Trophoblast cell (in vitro differentiated cells and primary cell): ENCODE measurements around the gene TMPRSS7.
A peak's percentile ranks its signal among the peaks of the same experiment; 100 is the strongest.

Experiments
- DNase-seq, 2 donors: peaks; one replicate each; pipeline ENCODE4 v3.0.0-alpha.2; 2016
- H2AFZ ChIP-seq: 2 replicates; pipeline ENCODE4 v1.6.1; 2013; ENCODE audit warnings: low read length, moderate library complexity, mild to moderate bottlenecking; ENCODE audit not compliant: insufficient read depth, poor library complexity
- H2AK5ac ChIP-seq: 2 replicates; pipeline ENCODE4 v1.6.1; 2013; ENCODE audit warnings: mild to moderate bottlenecking, low read length
- H2BK120ac ChIP-seq: 2 replicates; pipeline ENCODE4 v1.6.1; 2013; ENCODE audit warnings: low read length, mild to moderate bottlenecking, moderate library complexity; ENCODE audit not compliant: insufficient read depth, poor library complexity
- H2BK12ac ChIP-seq: 2 replicates; pipeline ENCODE4 v1.6.1; 2013; ENCODE audit warnings: mild to moderate bottlenecking, low read length, moderate library complexity
- H2BK5ac ChIP-seq: 2 replicates; pipeline ENCODE4 v1.6.1; 2013; ENCODE audit warnings: low read length, low read depth, moderate library complexity, mild to moderate bottlenecking; ENCODE audit not compliant: poor library complexity
- H3K14ac ChIP-seq: 2 replicates; pipeline ENCODE4 v1.6.1; 2013; ENCODE audit warnings: mild to moderate bottlenecking, low read length
- H3K18ac ChIP-seq: 2 replicates; pipeline ENCODE4 v1.6.1; 2013; ENCODE audit warnings: mild to moderate bottlenecking, low read length
- H3K23ac ChIP-seq: 2 replicates; pipeline ENCODE4 v1.6.1; 2013; ENCODE audit warnings: low read length
- H3K27ac ChIP-seq: 2 replicates; pipeline ENCODE4 v1.5.1; 2013; ENCODE audit warnings: low read depth, mild to moderate bottlenecking, inconsistent platforms, low read length, moderate library complexity
- H3K27me3 ChIP-seq: 2 replicates; pipeline ENCODE4 v1.6.1; 2013; ENCODE audit warnings: inconsistent platforms, mild to moderate bottlenecking, low read length, moderate library complexity; ENCODE audit not compliant: insufficient read depth
- H3K36me3 ChIP-seq, 2 experiments: 1 replicate in 1 of 2; 2 replicates in 1 of 2; pipeline ENCODE4 v1.6.1; 2013; ENCODE audit warnings: low read length in 2 of 2, mild to moderate bottlenecking in 2 of 2, moderate library complexity in 1 of 2; ENCODE audit not compliant: insufficient read depth in 2 of 2, control insufficient read depth in 1 of 2
- H3K4ac ChIP-seq: 2 replicates; pipeline ENCODE4 v1.6.1; 2013; ENCODE audit warnings: low read depth, mild to moderate bottlenecking, low read length, moderate library complexity
- H3K4me1 ChIP-seq, 2 experiments: 1 replicate in 1 of 2; 2 replicates in 1 of 2; pipeline ENCODE4 v1.6.1; 2013; ENCODE audit warnings: low read length in 2 of 2, mild to moderate bottlenecking in 2 of 2, moderate library complexity in 1 of 2; ENCODE audit not compliant: insufficient read depth in 2 of 2, control insufficient read depth in 1 of 2
- H3K4me2 ChIP-seq: 2 replicates; pipeline ENCODE4 v1.6.1; 2013; ENCODE audit warnings: inconsistent platforms, mild to moderate bottlenecking, low read length, moderate library complexity
- H3K4me3 ChIP-seq: 2 replicates; pipeline ENCODE4 v1.5.1; 2013; ENCODE audit warnings: mild to moderate bottlenecking, low read depth, low read length, inconsistent platforms
- H3K79me1 ChIP-seq: one replicate; pipeline ENCODE4 v1.6.1; 2013; ENCODE audit warnings: low read length
- H3K79me2 ChIP-seq: 2 replicates; pipeline ENCODE4 v1.6.1; 2013; ENCODE audit warnings: low read length, mild to moderate bottlenecking; ENCODE audit not compliant: control insufficient read depth, insufficient read depth, poor library complexity
- H3K9ac ChIP-seq: 2 replicates; pipeline ENCODE4 v1.6.1; 2013; ENCODE audit warnings: mild to moderate bottlenecking, low read length
- H3K9me3 ChIP-seq: 2 replicates; pipeline ENCODE4 v1.6.1; 2013; ENCODE audit warnings: low read depth, mild to moderate bottlenecking, control low read depth, inconsistent platforms, low read length; ENCODE audit not compliant: insufficient read depth
- H4K12ac ChIP-seq: 2 replicates; pipeline ENCODE4 v1.6.1; 2013; ENCODE audit warnings: low read depth, mild to moderate bottlenecking, low read length, moderate library complexity
- H4K8ac ChIP-seq: 2 replicates; pipeline ENCODE4 v1.6.1; 2013; ENCODE audit warnings: low read depth, mild to moderate bottlenecking, low read length, moderate library complexity
- H4K91ac ChIP-seq: one replicate; pipeline ENCODE4 v1.6.1; 2013; ENCODE audit warnings: low read depth, mild to moderate bottlenecking, low read length, moderate library complexity
- WGBS: extraction: QIAGEN DNeasy Blood & Tissue Kit; methylation state at CpG from one replicate; pipeline ENCODE4 v1.1.7; 2013; ENCODE audit warnings: missing lambda C conversion rate; ENCODE audit not compliant: insufficient read length, insufficient coverage; ENCODE audit errors: extremely low coverage; 5-methylcytosine and 5-hydroxymethylcytosine counted together

Gene TMPRSS7

GRCh38 chr3:112114576-112115160, 80.1 kb downstream of the TMPRSS7 start:
- no peaks in the 10 kb centered on the region for H3K4me1 ChIP-seq
- DNase-seq: no peak
- no peak overlapping the region for H4K12ac ChIP-seq
- H3K79me2 ChIP-seq: no peaks in the 10 kb centered on the region
- no peak overlapping the region for H2BK12ac ChIP-seq
- H4K91ac ChIP-seq: no peak overlapping the region
- H3K9me3 ChIP-seq: no peaks in the 10 kb centered on the region
- H3K27me3 ChIP-seq: no peaks in the 10 kb centered on the region
- H3K9ac ChIP-seq: no peak overlapping the region
- H3K18ac ChIP-seq: no peak overlapping the region
- H4K8ac ChIP-seq: no peak overlapping the region
- no CpG with 5 or more reads among the region's 6 CpGs for WGBS
- no peak overlapping the region for H2AK5ac ChIP-seq
- H2AFZ ChIP-seq: no peak overlapping the region
- H3K27ac ChIP-seq: no peak overlapping the region
- H3K4ac ChIP-seq: no peak overlapping the region
- H3K79me1 ChIP-seq: no peaks in the 10 kb centered on the region
- H3K14ac ChIP-seq: no peak overlapping the region
- H3K36me3 ChIP-seq: peaks cover 6 to 14% of the 10 kb centered on the region in 2 experiments
- H3K23ac ChIP-seq: no peak overlapping the region
- no peak overlapping the region for H3K4me3 ChIP-seq
- no peak overlapping the region for H3K4me2 ChIP-seq
- H2BK5ac ChIP-seq: no peak overlapping the region
- H2BK120ac ChIP-seq: no peak overlapping the region

GRCh38 chr3:112115161-112115739, 80.7 kb downstream of the TMPRSS7 start:
- Histone ChIP-seq H2AK5ac (no peak overlapping the region), H4K91ac (no peak overlapping the region), H3K27me3 (no peaks in the 10 kb centered on the region), H3K4me3 (no peak overlapping the region), H3K79me1 (no peaks in the 10 kb centered on the region), H3K9ac (no peak overlapping the region), H2BK5ac (no peak overlapping the region), H3K4ac (no peak overlapping the region), H3K9me3 (no peaks in the 10 kb centered on the region), H2BK120ac (no peak overlapping the region), H3K18ac (no peak overlapping the region), H4K12ac (no peak overlapping the region), H3K23ac (no peak overlapping the region), H3K79me2 (no peaks in the 10 kb centered on the region), H4K8ac (no peak overlapping the region), H3K4me1 (no peaks in the 10 kb centered on the region), H2BK12ac (no peak overlapping the region), H2AFZ (no peak overlapping the region), H3K4me2 (no peak overlapping the region), H3K14ac (no peak overlapping the region), H3K36me3 (peaks cover 7 to 14% of the 10 kb centered on the region in 2 experiments), H3K27ac (no peak overlapping the region)
- no CpG with 5 or more reads among the region's 6 CpGs for WGBS
- peak; percentile 93 to 94 for DNase-seq

GRCh38 chr3:112115806-112116383, 81.4 kb downstream of the TMPRSS7 start:
- Histone ChIP-seq H3K79me1 (no peaks in the 10 kb centered on the region), H3K18ac (no peak overlapping the region), H2BK12ac (no peak overlapping the region), H3K9me3 (no peaks in the 10 kb centered on the region), H2AFZ (no peak overlapping the region), H3K27ac (no peak overlapping the region), H2BK5ac (no peak overlapping the region), H2AK5ac (no peak overlapping the region), H3K4me1 (no peaks in the 10 kb centered on the region), H2BK120ac (no peak overlapping the region), H3K36me3 (peaks cover 7 to 14% of the 10 kb centered on the region in 2 experiments), H3K79me2 (no peaks in the 10 kb centered on the region), H3K4me3 (no peak overlapping the region), H3K14ac (no peak overlapping the region), H3K27me3 (no peaks in the 10 kb centered on the region), H3K23ac (no peak overlapping the region), H4K12ac (no peak overlapping the region), H4K8ac (no peak overlapping the region), H3K4me2 (no peak overlapping the region), H3K4ac (no peak overlapping the region), H3K9ac (no peak overlapping the region), H4K91ac (no peak overlapping the region)
- no CpG with 5 or more reads among the region's 6 CpGs for WGBS
- no peak for DNase-seq

GRCh38 chr3:112116748-112117186, 82.2 kb downstream of the TMPRSS7 start:
- Histone ChIP-seq H2AK5ac (no peak overlapping the region), H3K79me2 (no peaks in the 10 kb centered on the region), H2BK5ac (no peak overlapping the region), H3K36me3 (peaks cover 7 to 16% of the 10 kb centered on the region in 2 experiments), H2AFZ (no peak overlapping the region), H3K4me1 (no peaks in the 10 kb centered on the region), H3K4ac (no peak overlapping the region), H3K18ac (no peak overlapping the region), H4K91ac (no peak overlapping the region), H3K9me3 (no peaks in the 10 kb centered on the region), H4K8ac (no peak overlapping the region), H3K27ac (no peak overlapping the region), H3K27me3 (no peaks in the 10 kb centered on the region), H3K4me2 (no peak overlapping the region), H3K79me1 (no peaks in the 10 kb centered on the region), H3K4me3 (no peak overlapping the region), H4K12ac (no peak overlapping the region), H3K23ac (no peak overlapping the region), H3K14ac (no peak overlapping the region), H2BK120ac (no peak overlapping the region), H3K9ac (no peak overlapping the region), H2BK12ac (no peak overlapping the region)
- DNase-seq: no peak
- WGBS: no CpG with 5 or more reads among the region's 13 CpGs
